VCaP (cell line): Measurements from ENCODE around the gene FHIP2A.

Experiments
- H3K27ac ChIP-seq: fragments of 450-650 bp; 2 replicates; pipeline ENCODE4 v1.5.1; 2017
- CTCF ChIP-seq: fragments of 450-650 bp; conservative IDR thresholded peaks from 2 replicates; pipeline ENCODE4 v1.5.1; 2017; ENCODE audit warnings: mild to moderate bottlenecking, moderate library complexity

Gene FHIP2A

GRCh38 chr10:114852197-114852596 is 30.6 kb downstream of the FHIP2A start:
- TF ChIP-seq CTCF: no peak
- no peak overlapping the region for H3K27ac ChIP-seq

- no peak for TF ChIP-seq CTCF
- no peak overlapping the region for H3K27ac ChIP-seq
Measured at GRCh38 chr10:114854906-114855305, 33.3 kb downstream of the FHIP2A start.

- no peak for TF ChIP-seq CTCF
- H3K27ac ChIP-seq: peak overlapping the region; percentile 66
Measured at GRCh38 chr10:114855776-114856543, 34.4 kb downstream of the FHIP2A start.

GRCh38 chr10:114856544-114857287 is 35.1 kb downstream of the FHIP2A start:
- TF ChIP-seq CTCF: no peak
- H3K27ac ChIP-seq: peak overlapping the region; percentile 66

- peak overlapping the region; percentile 66 for H3K27ac ChIP-seq
Measured at GRCh38 chr10:114857288-114857565, 35.6 kb downstream of the FHIP2A start.

GRCh38 chr10:114857922-114858629 is 36.5 kb downstream of the FHIP2A start:
- peak overlapping the region; percentile 66 for H3K27ac ChIP-seq
- TF ChIP-seq CTCF: no peak

GRCh38 chr10:114859222-114859621 is 37.6 kb downstream of the FHIP2A start:
- no peak for TF ChIP-seq CTCF
- peak overlapping the region; percentile 66 for H3K27ac ChIP-seq
